K562 (cell line): ENCODE data around the gene UGT1A9. TPM values are rescaled to one million over a fixed set of nuclear protein-coding genes. Genes with fewer than 3 reads are reported as not detected.

Experiments
- ATAC-seq: fragments of 200-7000 bp; cut with Tn5 transposase; 3 replicates; pipeline ENCODE4 v1.9.1; 2020; ENCODE audit warnings: moderate library complexity
- BruUV-seq: library from RNA; stranded (reverse); fragments of 400-500 nt; replicated peaks from 2 replicates; lab custom pipeline; 2021; lab: Mats Ljungman, UMichigan
- CTCF ChIA-PET: fragments of 300-600 bp; formaldehyde crosslinking; extraction: SDS; loops from one replicate; lab custom pipeline; 2021; ENCODE audit warnings: low intra/inter-chr PET ratio; lab: Yijun Ruan, JAX
- POLR2A ChIA-PET: fragments of 300-600, 350-650 bp; sonication (Branson Sonifier 250); formaldehyde crosslinking; extraction: SDS; loops from one replicate; lab custom pipeline; 2021; ENCODE audit warnings: antibody characterized with exemption, inconsistent platforms; lab: Yijun Ruan, JAX
- DNase-seq, 4 experiments: peaks; one replicate each; pipeline versions ENCODE4 v3.0.0 to v3.0.0-alpha.2; 2011 to 2018; ENCODE audit warnings: low spot score in 3 of 4, mixed read lengths in 3 of 4; ENCODE audit errors: extremely low read depth in 1 of 4
- FAIRE-seq: peaks from 2 replicates; lab custom pipeline; 2011; peaks lifted over from hg19 to GRCh38; lab: Jason Lieb, UNC
- H2AFZ ChIP-seq: 2 replicates; pipeline ENCODE4 v1.6.0; 2011; ENCODE audit warnings: low read depth, low read length, control low read depth, inconsistent platforms
- H3K27ac ChIP-seq: fragments of 200-600 bp; 3 replicates; pipeline ENCODE4 v1.8.0; 2011; ENCODE audit warnings: low read depth, mild to moderate bottlenecking, control low read depth, inconsistent platforms, low read length, moderate library complexity, mixed read lengths; ENCODE audit errors: extremely low read depth
- H3K27me3 ChIP-seq, 2 experiments: fragments of 300-600 bp in 1 of 2; 2 replicates in 1 of 2; 3 replicates in 1 of 2; pipeline versions ENCODE4 v1.6.0 to v1.8.0; 2011; ENCODE audit warnings: inconsistent platforms in 2 of 2, low read length in 2 of 2, mild to moderate bottlenecking in 1 of 2, mixed read lengths in 1 of 2, moderate library complexity in 1 of 2; ENCODE audit not compliant: control insufficient read depth in 2 of 2, insufficient read depth in 2 of 2
- H3K36me3 ChIP-seq: fragments of 300-600 bp; 3 replicates; pipeline ENCODE4 v1.8.0; 2011; ENCODE audit warnings: mild to moderate bottlenecking, low read length, inconsistent platforms; ENCODE audit not compliant: control insufficient read depth, insufficient read depth
- H3K4me1 ChIP-seq, 2 experiments: fragments of 200-600 bp in 1 of 2; replicated peaks in 1 of 2; 2 replicates in 1 of 2; 3 replicates in 1 of 2; pipeline versions ENCODE4 v1.5.1 to v1.8.0; 2011; ENCODE audit warnings: inconsistent platforms in 2 of 2, low read length in 2 of 2, mild to moderate bottlenecking in 1 of 2, mixed read lengths in 1 of 2, moderate library complexity in 1 of 2; ENCODE audit not compliant: control insufficient read depth in 2 of 2, insufficient read depth in 2 of 2
- H3K4me2 ChIP-seq: 2 replicates; pipeline ENCODE4 v1.6.1; 2011; ENCODE audit warnings: low read length, control low read depth, inconsistent platforms, mixed read lengths; ENCODE audit not compliant: insufficient read depth
- H3K4me3 ChIP-seq: fragments of 200-600 bp; sonication (generic), shearing (Covaris generic); 2 replicates; pipeline ENCODE4 v1.5.1; 2016; ENCODE audit warnings: control low read depth, inconsistent platforms
- H3K79me2 ChIP-seq: fragments of 200-600 bp; 3 replicates; pipeline ENCODE4 v1.8.0; 2011; ENCODE audit warnings: low read length, inconsistent platforms; ENCODE audit not compliant: control insufficient read depth, insufficient read depth
- H3K9ac ChIP-seq, 2 experiments: 2 replicates each; pipeline versions ENCODE4 v1.6.0 to v1.6.1; 2011; ENCODE audit warnings: low read depth in 2 of 2, low read length in 2 of 2, control low read depth in 1 of 2, inconsistent platforms in 1 of 2, mild to moderate bottlenecking in 1 of 2, mixed read lengths in 1 of 2; ENCODE audit not compliant: insufficient read depth in 1 of 2
- H3K9me1 ChIP-seq: one replicate; pipeline ENCODE4 v1.6.0; 2011; ENCODE audit warnings: inconsistent platforms, mild to moderate bottlenecking, low read length, moderate library complexity; ENCODE audit not compliant: control insufficient read depth, insufficient read depth
- H3K9me3 ChIP-seq: replicated peaks from 2 replicates; pipeline ENCODE4 v1.5.1; 2011; ENCODE audit warnings: low read depth, low read length, inconsistent platforms; ENCODE audit not compliant: control insufficient read depth, insufficient read depth
- H4K20me1 ChIP-seq: replicated peaks from 2 replicates; pipeline ENCODE4 v1.6.1; 2011; ENCODE audit warnings: low read length, inconsistent platforms, mixed read lengths; ENCODE audit not compliant: control insufficient read depth, insufficient read depth
- CBX1 ChIP-seq: sonication (generic); IDR thresholded peaks from 2 replicates; pipeline ENCODE4 v1.6.1; 2016; ENCODE audit warnings: antibody characterized with exemption, low read depth, mild to moderate bottlenecking
- CBX5 ChIP-seq: IDR thresholded peaks from 2 replicates; pipeline ENCODE4 v1.6.1; 2014; ENCODE audit warnings: low read depth, borderline replicate concordance
- FUS ChIP-seq: fragments of 200-400 bp; formaldehyde crosslinking; optimal IDR thresholded peaks from 2 replicates; pipeline ENCODE3; 2017; ENCODE audit warnings: low read depth, low read length
- GTF2E2 ChIP-seq: fragments of 200-800 bp; sonication (Bioruptor generic); IDR thresholded peaks from 2 replicates; pipeline ENCODE4 v1.6.1; 2016; ENCODE audit warnings: missing genetic modification characterization, missing compliant biosample characterization
- HSF4 ChIP-seq: fragments of 250-450 bp; sonication (Bioruptor Pico); IDR thresholded peaks from 2 replicates; pipeline ENCODE4 v2.1.2; 2022; ENCODE audit warnings: mild to moderate bottlenecking, moderate library complexity, borderline replicate concordance
- ILK ChIP-seq: fragments of 450-650 bp; IDR thresholded peaks from 2 replicates; pipeline ENCODE4 v1.6.1; 2016; ENCODE audit warnings: missing genetic modification characterization, low read depth, mild to moderate bottlenecking, missing compliant biosample characterization, moderate library complexity, borderline replicate concordance
- NFRKB ChIP-seq: fragments of 450-650 bp; IDR thresholded peaks from 2 replicates; pipeline ENCODE4 v1.6.1; 2016; ENCODE audit warnings: low read depth
- PCBP1 ChIP-seq: fragments of 200-400 bp; formaldehyde crosslinking; IDR thresholded peaks from 2 replicates; pipeline ENCODE4 v1.6.1; 2018; ENCODE audit warnings: mild to moderate bottlenecking, low read depth, low read length; ENCODE audit not compliant: poor library complexity, severe bottlenecking
- SNRNP70 ChIP-seq: fragments of 200-400 bp; formaldehyde crosslinking; optimal IDR thresholded peaks from 2 replicates; pipeline ENCODE3; 2017; ENCODE audit warnings: low read depth, low read length
- SOX6 ChIP-seq: fragments of 450-650 bp; IDR thresholded peaks from 2 replicates; pipeline ENCODE4 v1.6.1; 2014; ENCODE audit warnings: mild to moderate bottlenecking
- SP2 ChIP-seq: IDR thresholded peaks from 2 replicates; pipeline ENCODE4 v1.6.1; 2011; ENCODE audit warnings: mild to moderate bottlenecking, low read depth, low read length, moderate library complexity; ENCODE audit not compliant: poor library complexity, severe bottlenecking; ENCODE audit errors: extremely low read depth
- ZBTB7A ChIP-seq: IDR thresholded peaks from 2 replicates; pipeline ENCODE4 v1.6.1; 2011; ENCODE audit warnings: low read depth, mild to moderate bottlenecking, low read length, moderate library complexity, borderline replicate concordance; ENCODE audit not compliant: control insufficient read depth
- ZNF717 ChIP-seq: fragments of 250-450 bp; sonication (Bioruptor Pico); IDR thresholded peaks from 2 replicates; pipeline ENCODE4 v1.5.0; 2021
- ZZZ3 ChIP-seq: fragments of 450-650 bp; IDR thresholded peaks from 2 replicates; pipeline ENCODE4 v1.6.1; 2016; ENCODE audit warnings: antibody characterized with exemption, mild to moderate bottlenecking, moderate library complexity
- WGBS: fragments of 100-300 bp; shearing (Covaris generic); methylation state at CpG from one replicate; pipeline ENCODE4 v1.1.6; 2016; ENCODE audit warnings: low coverage, mixed read lengths; ENCODE audit not compliant: insufficient coverage; ENCODE audit errors: missing lambda C conversion rate; 5-methylcytosine and 5-hydroxymethylcytosine counted together
- in situ Hi-C: fragments of 300-500 bp; cut with MboI; formaldehyde crosslinking; loops from 4 replicates; pipeline ENCODE4 v1.15.0; 2018; ENCODE audit warnings: inconsistent platforms, mixed read lengths
- intact Hi-C: fragments of 100-400 bp; cut with micrococcal nuclease; formaldehyde crosslinking; loops from 2 replicates; pipeline ENCODE4 v1.14.2; 2022
- polyA plus RNA-seq, 8 experiments: library from polyadenylated mRNA; depleted of rRNA in 4 of 8; stranded (reverse) in 5 of 8; unstranded in 3 of 8; fragments of >200 nt; fragmentation: Nextera tagmentation in 2 of 8; fragmentation: Illumina TruSeq in 1 of 8; extraction: Ambion mirVana in 2 of 8; extraction: Trizol in 1 of 8; gene quantifications; 2 replicates each; pipeline versions ENCODE4 v1.2.1 to v1.2.3, GENCODE V29; 2011 to 2014; ENCODE audit warnings: inconsistent platforms in 1 of 8, missing spikeins in 1 of 8
- total RNA-seq, 7 experiments: library from RNA; depleted of rRNA in 6 of 7; stranded (reverse); fragments of >200 nt in 6 of 7; fragmentation: Illumina TruSeq in 2 of 7; extraction: Trizol in 2 of 7; gene quantifications; 2 replicates each; pipeline versions ENCODE4 v1.2.1 to v1.2.3, GENCODE V29; 2011 to 2021; ENCODE audit warnings: low replicate concordance in 1 of 7

Gene UGT1A9
- total and polyA plus RNA-seq, 9 of the 15 experiments (the other 6 are each of a cell fraction or from before 2014, with no cell fraction given) = 0.09 TPM; not detected in 8

GRCh38 chr2:233791883-233792329 lies 120.2 kb downstream of the UGT1A9 start:
- in situ Hi-C loops = no loop called here
- ATAC-seq = no peak
- TF ChIP-seq FUS = no peak
- no peak for TF ChIP-seq CBX1
- no peak for TF ChIP-seq ZNF717 (CRISPR knock-in tag)
- no peak for TF ChIP-seq ZZZ3
- no peak for TF ChIP-seq ILK (tag)
- TF ChIP-seq PCBP1 = no peak
- no peak for TF ChIP-seq SP2
- TF ChIP-seq SNRNP70 = no peak
- TF ChIP-seq GTF2E2 (tag) = no peak
- no peak for TF ChIP-seq CBX5
- TF ChIP-seq HSF4 (CRISPR knock-in tag) = no peak
- no peak for TF ChIP-seq ZBTB7A
- TF ChIP-seq SOX6 = no peak
- no peak for TF ChIP-seq NFRKB

More at GRCh38 chr2:233791883-233792329, 120.2 kb downstream of the UGT1A9 start:
- FAIRE-seq (no peak), DNase-seq (no peak)
- Histone ChIP-seq H4K20me1 (no peaks in the 10 kb centered on the region), H3K4me1 (no peaks in the 10 kb centered on the region; a peak in 1 of 5 replicates), H3K9me1 (no peaks in the 10 kb centered on the region), H3K27me3 (peaks cover 0 to 44% of the 10 kb centered on the region in 2 experiments; a peak in 2 of 5 replicates), H3K9ac (no peak overlapping the region), H3K9me3 (no peaks in the 10 kb centered on the region), H3K36me3 (no peaks in the 10 kb centered on the region), H3K79me2 (no peaks in the 10 kb centered on the region), H3K4me2 (no peak overlapping the region), H3K27ac (no peak overlapping the region), H3K4me3 (no peak overlapping the region), H2AFZ (no peak overlapping the region)
- CTCF ChIA-PET = no interaction called here
- BruUV-seq = no TSS peak
- intact Hi-C loops = no loop called here
- WGBS = 0% methylated on average over 2 of the region's 9 CpGs
- POLR2A ChIA-PET = interaction anchor here (1.1 kb wide), 1 partner anchor 29 kb away, joined by 4 read pairs; no protein-coding TSS in a partner anchor
